ENCODE data around the gene SHC3. TPM values are rescaled to one million over a fixed set of nuclear protein-coding genes. Genes with fewer than 3 reads are reported as not detected.

The SHC3 gene
- total RNA-seq, 1 donor from 2014 or later: 1.4 TPM

DNA sequence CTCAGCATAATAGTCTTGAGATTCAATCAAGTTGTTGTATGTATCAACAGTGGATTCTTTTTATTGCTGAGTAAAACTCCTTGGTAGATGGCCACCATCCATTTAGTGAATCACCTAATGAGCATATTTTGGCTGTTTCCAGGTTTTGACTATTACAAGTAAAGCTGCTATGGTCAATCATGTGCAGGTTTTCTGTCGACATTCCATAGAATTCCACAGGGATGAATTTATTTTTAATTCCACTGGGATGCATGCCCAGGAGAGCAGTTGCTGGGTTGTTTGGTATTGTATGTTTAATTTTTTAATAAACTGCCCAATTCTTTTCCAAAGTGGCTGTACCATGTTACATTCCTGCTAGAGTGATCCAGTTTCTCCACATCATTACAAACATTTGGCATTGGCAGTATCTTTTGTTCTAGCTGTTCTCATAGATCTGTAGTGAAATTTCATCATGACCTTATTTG, 197.8 kb downstream of the SHC3 start:
- ATAC-seq: no peak

DNA sequence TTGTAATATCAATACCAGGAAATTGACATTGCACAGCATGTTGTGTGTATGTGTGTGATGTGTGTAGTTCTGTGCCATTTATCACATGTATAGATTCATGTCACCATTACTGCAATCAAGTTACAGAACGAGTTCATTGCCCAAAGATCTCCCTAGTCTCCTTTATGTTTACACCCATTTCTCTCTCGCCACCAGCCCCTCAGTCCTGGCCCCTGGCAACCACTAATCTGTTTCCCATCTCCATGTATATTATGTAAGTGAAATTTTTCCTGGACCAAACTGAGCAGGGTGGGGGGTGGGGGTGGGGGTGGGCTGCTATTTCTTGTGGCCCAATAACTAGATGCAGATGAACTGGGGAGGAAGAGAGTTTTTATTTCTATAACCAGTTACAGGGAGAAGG, 198.8 kb downstream of the SHC3 start:
- no peak for ATAC-seq

DNA sequence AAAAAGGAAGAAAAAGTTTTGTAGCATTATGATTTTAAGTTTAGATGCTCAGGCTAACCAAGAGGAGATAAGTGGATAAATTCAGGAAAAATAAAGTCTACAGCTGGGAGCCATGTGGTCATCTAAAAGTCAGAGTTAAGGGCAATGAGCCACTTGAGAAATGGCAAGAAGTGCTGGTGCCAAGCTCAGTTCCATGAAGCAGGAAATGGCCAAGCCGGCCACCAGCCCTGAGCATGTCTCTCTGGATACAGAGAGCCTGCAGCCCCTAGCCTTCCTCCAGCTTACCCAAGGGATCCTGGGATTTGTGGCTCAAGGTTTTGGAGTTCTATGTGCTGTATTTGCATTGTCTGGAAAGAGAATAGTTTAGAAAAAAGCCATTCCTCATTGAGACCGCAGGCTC, 199.6 kb downstream of the SHC3 start:
- no peak for ATAC-seq

DNA sequence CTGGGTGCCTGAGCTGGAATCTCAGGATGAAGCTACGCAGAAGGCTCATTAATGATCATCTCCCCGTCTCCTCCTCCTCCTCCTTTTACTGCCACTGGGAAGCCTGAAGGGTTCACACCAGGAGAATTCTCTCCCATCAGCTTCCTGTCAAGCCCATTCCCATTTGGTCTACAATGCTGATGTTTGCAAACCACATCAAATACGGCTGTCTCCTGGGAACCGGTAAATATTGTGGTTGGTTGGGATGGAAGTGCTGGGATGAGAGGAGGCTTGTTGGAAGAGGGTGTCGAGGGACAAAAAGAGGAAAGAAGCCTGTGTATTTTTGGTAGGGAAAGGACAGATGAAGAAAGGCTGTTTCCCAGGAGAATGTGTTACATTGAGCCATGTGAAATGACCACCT, 200.6 kb downstream of the SHC3 start:
- ATAC-seq: no peak

DNA sequence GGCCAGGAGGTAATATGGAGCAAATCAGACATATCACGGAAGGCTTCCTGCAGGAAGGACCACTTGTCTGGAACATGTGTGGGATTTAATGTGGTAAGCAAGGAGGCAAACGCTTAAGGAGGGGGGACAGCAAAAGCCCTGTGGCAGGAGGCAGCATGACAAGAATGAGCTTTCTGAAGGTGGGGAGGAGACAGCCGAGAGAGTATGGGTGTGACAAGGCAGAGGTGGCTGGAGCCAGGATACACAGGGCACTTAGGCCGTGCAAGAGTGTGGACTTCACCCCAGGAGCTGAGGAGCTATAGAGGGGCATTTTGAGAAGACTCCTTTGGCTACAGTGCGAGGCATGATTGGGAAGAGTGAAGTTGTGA, 201.7 kb downstream of the SHC3 start:
- no peak for ATAC-seq

DNA sequence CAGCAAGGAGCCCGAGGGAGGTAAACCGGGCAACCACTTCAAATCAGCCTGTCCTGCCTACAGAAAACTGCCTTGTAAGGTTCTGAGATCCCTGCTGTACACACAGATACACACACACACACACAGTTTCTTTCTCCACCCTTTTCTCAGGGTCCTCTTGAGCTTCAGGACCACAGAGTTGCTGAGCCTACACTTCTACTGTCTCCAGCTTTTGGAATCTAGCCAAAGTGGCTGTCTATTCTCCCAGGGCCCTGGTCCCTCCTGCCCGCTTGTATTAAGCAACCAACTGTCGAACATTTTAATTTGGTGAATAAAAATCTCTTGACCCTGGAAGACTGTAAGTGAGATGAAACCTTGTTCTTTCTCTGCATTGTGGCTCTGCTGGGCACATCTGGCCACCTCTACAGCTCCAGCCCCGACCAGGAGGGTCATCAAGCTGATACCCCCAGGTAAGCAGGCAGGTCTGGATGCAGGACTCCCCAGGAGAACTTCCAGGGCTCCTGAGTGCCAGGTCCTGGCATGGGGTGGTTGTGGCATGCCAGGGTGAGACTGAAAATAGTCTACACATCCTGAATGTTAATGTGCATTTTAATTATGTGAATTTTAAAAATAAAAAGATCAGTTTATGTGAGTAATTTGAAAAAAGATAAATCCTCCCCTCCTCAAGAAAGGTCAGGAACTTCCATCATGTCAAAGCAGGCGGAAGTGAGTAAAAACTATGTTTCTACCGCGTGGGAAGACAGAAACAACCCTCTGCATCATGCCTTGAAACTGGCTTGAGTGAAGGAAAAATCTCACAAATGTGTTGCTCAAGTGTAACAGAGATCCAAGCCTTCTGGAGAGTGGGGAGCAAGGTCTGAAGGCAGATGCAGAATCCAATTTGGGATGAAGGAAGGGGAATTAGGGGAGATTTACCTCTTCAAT, 202.4 kb downstream of the SHC3 start:
- ATAC-seq: no peak

DNA sequence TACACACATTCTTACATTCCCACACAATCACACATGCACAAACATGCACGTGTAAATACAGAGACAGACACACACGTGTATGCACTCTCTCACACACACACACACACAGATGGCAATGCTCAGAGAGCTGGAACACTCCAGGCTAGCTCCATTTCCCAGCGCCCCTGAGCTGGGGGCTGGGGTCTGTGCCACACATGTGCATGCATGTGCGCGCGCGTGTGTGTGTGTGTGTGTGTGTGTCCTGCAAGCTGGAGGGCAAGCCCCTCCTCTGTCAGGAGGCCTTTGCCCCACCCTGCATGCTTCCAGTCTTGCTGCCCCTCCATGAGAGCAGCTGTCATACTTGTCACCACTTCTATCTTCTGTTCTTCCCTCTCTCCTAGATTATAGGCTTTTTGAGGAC, 204.0 kb downstream of the SHC3 start:
- no peak for ATAC-seq

DNA sequence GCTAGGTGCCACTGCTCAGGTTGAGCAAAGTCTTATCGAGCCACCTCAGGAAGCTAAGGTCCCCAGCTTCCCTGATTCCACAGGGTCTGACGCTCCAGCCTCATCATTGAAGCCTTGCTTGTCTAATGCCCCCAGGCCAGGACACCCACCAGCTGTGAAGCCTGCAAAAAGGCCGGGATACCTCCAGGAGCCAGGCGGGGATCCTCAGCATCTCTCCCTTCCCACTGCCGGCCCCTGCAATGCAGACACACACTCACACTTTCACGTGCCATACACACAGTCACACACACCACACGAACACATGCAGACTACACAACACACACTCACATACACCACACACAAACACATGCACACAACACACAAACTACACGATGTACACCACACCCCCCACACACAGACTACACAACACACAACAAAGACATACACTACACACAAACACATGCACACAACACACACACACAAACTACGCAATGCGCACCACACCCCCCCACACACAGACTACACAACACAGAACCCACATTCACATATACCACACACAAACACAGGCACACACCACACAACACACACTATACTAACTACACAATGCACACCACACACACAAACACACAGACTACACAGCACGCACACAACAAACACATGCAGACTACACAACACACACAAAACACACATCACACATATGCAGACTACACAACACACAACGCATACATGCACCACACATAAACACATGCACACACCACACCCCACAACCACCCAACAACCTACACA, 205.2 kb downstream of the SHC3 start:
- no peak for ATAC-seq

DNA sequence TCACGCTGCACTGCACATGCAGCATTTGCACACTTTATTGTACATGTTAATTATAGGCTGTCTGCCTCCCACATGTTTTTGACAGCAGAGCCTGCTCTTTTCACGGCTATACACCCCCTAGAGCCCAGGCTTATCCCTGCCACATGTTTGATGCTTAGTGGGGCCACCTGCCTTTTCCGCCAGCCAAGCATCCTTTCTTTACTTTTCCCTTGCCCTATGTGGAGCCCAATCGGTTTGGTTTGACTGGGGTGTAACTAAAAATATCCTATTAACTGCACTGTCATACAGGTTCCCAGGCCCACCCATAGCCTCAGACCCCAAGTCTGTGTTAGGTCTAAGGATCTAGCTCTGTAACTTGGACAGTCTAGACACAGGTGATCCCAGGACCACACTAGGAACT, 206.2 kb downstream of the SHC3 start:
- no peak for ATAC-seq

DNA sequence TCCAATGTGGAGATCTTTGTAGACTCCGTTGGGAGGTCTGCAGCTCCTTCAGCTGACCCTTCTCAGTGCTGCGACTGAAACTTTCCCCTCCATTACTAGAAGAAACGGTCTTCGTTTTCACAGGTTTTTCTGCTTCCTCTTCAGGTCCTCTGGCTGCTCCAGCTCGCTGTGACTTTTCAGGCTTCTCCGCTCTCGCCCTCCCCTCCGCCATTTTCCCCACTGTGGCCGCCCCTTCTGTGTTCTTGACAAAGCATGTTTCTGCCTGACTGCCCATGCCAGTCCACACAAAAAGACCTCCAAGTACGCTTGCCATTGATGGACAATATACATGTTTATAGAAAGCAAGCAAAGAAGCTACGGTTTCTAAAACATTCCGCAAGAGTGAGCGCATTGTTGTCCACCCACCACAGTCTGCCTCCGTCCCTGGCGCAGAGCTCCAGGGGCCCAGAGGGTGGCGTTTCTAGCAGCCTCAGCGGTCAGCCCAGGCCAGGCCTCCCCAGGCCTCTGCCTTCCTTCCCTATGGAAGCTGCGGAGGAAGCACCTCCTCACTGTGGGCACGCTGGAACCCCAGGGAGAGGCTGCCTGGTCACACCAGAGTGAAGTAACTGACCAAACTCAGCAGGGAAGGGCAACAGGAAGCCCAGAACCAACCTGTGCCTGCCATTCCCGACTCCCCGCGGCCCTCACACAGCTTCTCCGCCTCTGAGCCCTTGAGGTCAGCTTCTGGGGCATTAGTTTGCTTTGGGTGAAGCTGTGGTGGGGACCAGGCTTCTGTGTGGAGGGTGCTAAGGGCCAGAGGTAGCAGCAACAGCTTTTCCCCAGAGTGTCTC, 207.3 kb downstream of the SHC3 start:
- ATAC-seq: no peak

DNA sequence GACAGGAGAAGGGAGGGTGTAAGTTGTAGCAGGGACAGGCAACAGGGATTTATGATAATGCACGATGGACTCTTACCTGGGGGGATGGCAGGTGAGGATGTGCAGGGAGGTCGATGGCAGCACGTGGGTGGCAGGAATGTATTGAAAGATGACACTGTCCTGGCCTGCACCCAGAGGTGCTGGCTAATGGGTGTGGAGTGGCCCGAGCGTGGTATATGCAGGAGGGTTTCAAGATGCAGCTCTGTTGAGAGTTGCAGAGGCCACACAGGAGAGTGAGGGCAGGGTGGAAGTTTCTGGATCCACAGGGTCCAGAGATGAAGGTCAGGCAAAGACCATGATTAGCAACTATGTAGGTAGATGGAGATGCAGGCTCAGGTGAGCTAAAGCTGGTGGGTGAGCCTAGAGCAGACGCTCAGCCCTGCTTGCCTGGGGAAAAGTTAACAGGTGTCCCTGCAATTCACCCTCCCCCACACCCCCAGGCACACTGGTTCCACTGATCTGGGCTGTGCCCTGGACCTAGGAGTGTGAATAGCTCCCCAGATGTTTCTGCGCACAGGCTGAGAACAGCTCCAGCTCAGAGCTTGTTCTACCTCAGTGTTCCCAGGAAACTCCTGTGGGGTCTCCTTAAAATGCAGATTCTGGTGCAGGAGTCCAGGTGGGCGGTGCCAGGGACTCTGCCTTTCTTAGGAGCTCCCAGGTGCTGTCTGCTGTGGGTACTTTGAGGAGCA, 208.8 kb downstream of the SHC3 start:
- no peak for ATAC-seq

DNA sequence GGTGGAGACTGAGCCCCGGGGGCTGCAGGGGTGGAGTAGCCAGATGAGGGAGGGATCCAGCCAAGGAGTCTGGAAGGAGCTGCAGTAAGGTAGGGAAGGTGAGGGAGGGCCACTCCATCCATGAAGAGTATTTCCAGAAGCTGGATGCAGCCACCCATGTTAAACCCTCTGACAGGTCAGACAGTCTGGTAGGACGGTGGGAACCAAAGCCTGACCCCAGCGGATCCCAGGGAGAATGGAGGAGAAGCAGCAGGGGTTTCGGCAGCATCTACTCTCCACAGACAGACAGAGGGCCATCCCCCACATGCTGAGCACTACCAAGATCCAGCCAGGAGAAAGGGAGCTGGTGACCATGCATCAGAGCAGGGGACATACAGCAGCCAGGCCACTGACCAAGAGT, 209.8 kb downstream of the SHC3 start:
- no peak for ATAC-seq

DNA sequence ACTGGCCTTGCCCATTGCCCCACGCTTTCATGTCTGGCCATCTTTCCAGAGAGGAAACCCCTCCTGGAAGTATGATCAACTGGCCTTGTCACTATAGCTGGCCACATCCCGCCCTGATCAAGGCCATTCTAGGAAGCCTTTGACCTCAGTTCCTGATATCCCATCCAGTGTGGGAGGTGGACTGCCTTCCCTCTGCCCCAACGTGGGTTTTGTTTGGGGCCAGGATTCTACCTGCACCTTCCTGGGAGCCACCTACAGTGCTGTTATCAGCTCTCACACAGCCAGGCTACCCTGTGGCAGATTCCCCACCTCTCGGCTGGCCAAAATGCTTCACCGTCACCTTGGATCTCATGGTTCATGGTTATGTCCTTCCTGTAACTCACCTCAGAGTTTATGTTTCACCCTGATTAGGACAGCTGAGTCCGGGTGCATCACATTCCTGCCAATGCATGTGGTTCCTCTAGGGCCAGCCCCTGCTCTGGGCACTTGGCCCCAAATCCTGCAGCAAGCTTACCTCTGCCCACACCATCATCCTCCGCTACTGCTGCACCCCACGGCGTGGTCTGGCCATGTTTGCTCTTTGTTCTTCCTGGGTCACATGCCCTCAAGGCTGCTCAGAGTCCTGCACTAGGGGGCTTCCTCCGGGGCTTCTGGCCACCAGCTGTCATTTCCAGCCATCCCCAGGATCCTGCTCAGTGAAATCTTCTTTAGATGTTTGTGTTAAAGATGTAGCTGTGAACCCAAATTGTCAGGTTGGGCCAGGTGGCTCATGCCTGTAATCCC, 211.5 kb downstream of the SHC3 start:
- no peak for ATAC-seq

DNA sequence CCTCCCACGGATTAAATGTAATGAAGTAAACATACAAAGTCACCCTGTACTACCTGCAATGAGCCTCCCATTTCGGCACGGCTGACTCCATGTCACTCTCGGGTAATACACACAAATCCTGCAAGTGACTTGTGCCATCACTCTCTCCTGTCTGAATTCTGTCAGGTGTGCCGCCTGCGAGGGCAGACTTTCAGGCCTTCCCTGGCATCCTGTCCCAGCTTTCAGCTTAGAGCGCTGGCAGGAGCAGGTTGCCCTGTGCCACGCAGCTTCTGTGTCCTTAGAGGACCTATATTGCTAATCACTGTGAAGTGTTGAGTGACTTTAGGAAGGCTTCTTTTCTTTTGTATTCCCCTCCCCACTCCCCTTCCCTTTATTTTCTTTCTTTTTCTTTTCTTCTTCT, 213.1 kb downstream of the SHC3 start:
- no peak for ATAC-seq

DNA sequence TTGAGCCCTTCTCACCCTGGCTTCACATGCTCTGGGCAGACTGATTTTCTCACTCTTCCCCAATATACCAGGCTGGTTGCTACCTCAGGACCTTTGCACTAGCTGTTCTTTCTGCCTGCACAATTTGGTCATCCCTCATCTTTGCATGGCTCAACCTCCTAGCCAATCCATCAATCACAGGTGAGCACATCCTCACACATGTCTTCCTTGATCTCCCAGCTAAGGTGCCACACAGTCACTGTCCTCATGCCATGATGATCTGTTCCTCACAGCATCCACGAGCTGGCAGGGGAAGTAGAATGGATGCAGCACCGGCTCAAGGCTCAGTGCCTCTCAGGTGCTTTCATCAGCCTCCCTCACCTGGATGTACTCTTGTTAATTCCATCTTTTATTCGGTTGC, 218.0 kb downstream of the SHC3 start:
- ATAC-seq: no peak

DNA sequence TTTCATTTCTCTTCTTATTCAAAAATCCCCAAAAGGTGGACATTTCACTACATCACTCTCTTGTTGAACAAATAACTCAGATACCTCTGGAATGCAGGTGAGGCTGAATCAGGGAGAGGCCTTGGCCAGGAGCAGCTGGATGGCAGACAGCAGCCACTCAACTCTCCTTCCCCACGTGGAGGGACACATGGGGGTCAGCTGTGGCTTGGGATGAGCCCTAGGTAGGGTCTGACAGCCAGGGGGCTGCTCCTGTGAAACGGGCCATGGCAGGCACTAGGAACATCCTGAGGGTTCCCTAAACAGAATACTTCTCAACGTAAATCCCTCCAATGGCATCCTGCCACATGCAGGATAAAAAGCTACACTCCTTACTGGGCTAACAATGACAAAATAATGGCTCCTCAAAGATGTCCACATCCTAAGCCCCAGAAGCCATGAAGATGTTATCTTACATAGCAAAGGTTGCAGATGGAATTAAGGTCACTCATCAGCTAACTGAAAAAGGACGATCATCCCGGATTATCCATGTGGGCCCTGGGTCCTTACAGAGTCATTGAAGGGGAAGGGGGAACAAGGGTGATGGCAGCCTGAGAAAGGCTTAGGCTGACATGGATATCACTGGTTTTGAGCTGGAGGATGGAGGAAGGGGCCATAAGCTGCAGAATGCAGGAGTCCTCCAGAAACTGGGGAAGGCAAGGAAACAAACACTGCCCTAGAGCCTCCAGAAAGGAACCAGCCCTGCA, 218.7 kb downstream of the SHC3 start:
- ATAC-seq: no peak

DNA sequence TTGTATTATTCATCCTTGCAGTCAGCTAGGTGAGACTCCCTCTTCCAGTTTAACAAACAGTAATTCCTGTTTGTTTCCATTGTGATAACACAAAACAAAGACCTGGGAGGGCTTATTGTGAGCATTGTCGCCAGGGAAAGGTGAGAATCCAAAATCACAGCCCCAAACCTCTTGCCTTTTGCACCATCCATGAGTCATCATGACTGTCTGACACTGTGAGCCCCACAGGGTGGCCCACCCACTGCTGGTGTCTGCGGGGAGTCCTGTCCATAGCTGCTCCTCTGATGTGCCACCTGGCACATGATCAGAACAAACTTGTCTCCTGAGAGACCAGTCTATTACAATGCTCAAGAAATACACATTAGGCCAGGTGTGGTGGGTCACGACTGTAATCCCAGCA, 221.1 kb downstream of the SHC3 start:
- ATAC-seq: peak; percentile 35

Data from esophagus mucosa (tissue), 1 donor.